Naive thymus-derived CD4-positive, alpha-beta T cell (primary cell): ENCODE data around the gene ANKRD10. TPM values are rescaled to one million over a fixed set of nuclear protein-coding genes. Genes with fewer than 3 reads are reported as not detected.

Source experiments
- ATAC-seq: fragments of 150-1000 bp; cut with Tn5 transposase; 2 replicates; pipeline ENCODE4 v1.10.0; 2021; ENCODE audit warnings: mild to moderate bottlenecking, moderate library complexity
- CTCF ChIA-PET: fragments of 350-600 bp; sonication (Branson Sonifier 250); formaldehyde crosslinking; loops from one replicate; lab custom pipeline; 2021; ENCODE audit warnings: antibody characterized with exemption; lab: Charles Lee
- POLR2A ChIA-PET: fragments of 350-600 bp; sonication (Branson Sonifier 250); formaldehyde crosslinking; loops from one replicate; lab custom pipeline; 2021; ENCODE audit warnings: antibody characterized with exemption, inconsistent platforms; lab: Charles Lee
- DNase-seq, 9 donors: peaks; one replicate each; pipeline versions ENCODE4 v3.0.0 to v3.0.0-alpha.2; 2020 to 2022; ENCODE audit warnings: mixed read lengths in 1 of 9
- H3K27ac ChIP-seq: one replicate; pipeline ENCODE4 v1.7.0; 2013; ENCODE audit warnings: mild to moderate bottlenecking, low read depth, low read length, moderate library complexity
- H3K27me3 ChIP-seq, 2 donors: one replicate each; pipeline ENCODE4 v1.7.0; 2013; ENCODE audit warnings: low read length in 2 of 2, mild to moderate bottlenecking in 2 of 2, moderate library complexity in 2 of 2; ENCODE audit not compliant: control insufficient read depth in 2 of 2, insufficient read depth in 2 of 2
- H3K36me3 ChIP-seq, 3 experiments: 1 replicate in 2 of 3; 2 replicates in 1 of 3; pipeline ENCODE4 v1.7.0; 2013; ENCODE audit warnings: low read length in 3 of 3, mild to moderate bottlenecking in 3 of 3, moderate library complexity in 1 of 3; ENCODE audit not compliant: insufficient read depth in 3 of 3, control insufficient read depth in 2 of 3
- H3K4me1 ChIP-seq, 2 donors: one replicate each; pipeline ENCODE4 v1.7.0; 2013; ENCODE audit warnings: low read length in 2 of 2, mild to moderate bottlenecking in 2 of 2, moderate library complexity in 1 of 2; ENCODE audit not compliant: control insufficient read depth in 2 of 2, insufficient read depth in 2 of 2
- H3K4me3 ChIP-seq: 2 replicates; pipeline ENCODE4 v1.7.0; 2013; ENCODE audit warnings: mild to moderate bottlenecking, low read length
- H3K9me3 ChIP-seq, 3 experiments: 1 replicate in 2 of 3; 2 replicates in 1 of 3; pipeline ENCODE4 v1.7.0; 2013; ENCODE audit warnings: low read length in 3 of 3; ENCODE audit not compliant: control insufficient read depth in 2 of 3
- H3K27ac Mint-ChIP-seq, 9 donors: one replicate each; pipeline ENCODE4 v1.8.0; 2020 to 2022; ENCODE audit warnings: mixed read lengths in 9 of 9, mild to moderate bottlenecking in 8 of 9, moderate library complexity in 5 of 9, inconsistent platforms in 2 of 9
- H3K27me3 Mint-ChIP-seq, 5 donors: one replicate each; pipeline ENCODE4 v1.8.0; 2021 to 2022; ENCODE audit warnings: mixed read lengths in 5 of 5, mild to moderate bottlenecking in 1 of 5
- H3K36me3 Mint-ChIP-seq, 5 donors: one replicate each; pipeline ENCODE4 v1.8.0; 2020 to 2022; ENCODE audit warnings: mixed read lengths in 5 of 5, mild to moderate bottlenecking in 3 of 5, inconsistent platforms in 1 of 5
- H3K4me1 Mint-ChIP-seq, 7 donors: one replicate each; pipeline ENCODE4 v1.8.0; 2020 to 2022; ENCODE audit warnings: mixed read lengths in 7 of 7, mild to moderate bottlenecking in 3 of 7, inconsistent platforms in 1 of 7
- H3K4me3 Mint-ChIP-seq, 10 donors: one replicate each; pipeline ENCODE4 v1.8.0; 2020 to 2022; ENCODE audit warnings: mild to moderate bottlenecking in 10 of 10, mixed read lengths in 10 of 10, moderate library complexity in 6 of 10, inconsistent platforms in 2 of 10
- H3K9me3 Mint-ChIP-seq, 11 donors: one replicate each; pipeline ENCODE4 v1.8.0; 2020 to 2022; ENCODE audit warnings: mixed read lengths in 11 of 11, mild to moderate bottlenecking in 4 of 11, inconsistent platforms in 1 of 11, moderate library complexity in 1 of 11
- intact Hi-C, 2 donors: fragments of 100-400 bp; cut with micrococcal nuclease; formaldehyde crosslinking; loops; one replicate each; pipeline ENCODE4 v1.15.1; 2023
- polyA plus RNA-seq, 2 donors: library from polyadenylated mRNA; unstranded; fragments of 300-500 nt; fragmentation: Illumina TruSeq; gene quantifications; one replicate each; pipeline ENCODE4 v1.2.3, GENCODE V29; 2021
- total RNA-seq, 6 experiments: library from RNA in 5 of 6; stranded (reverse) in 5 of 6; gene quantifications; 1 replicate in 5 of 6; 2 replicates in 1 of 6; pipeline ENCODE4 v1.2.3 and lab custom pipeline; 2021 to 2026

The ANKRD10 gene
- total and polyA plus RNA-seq, 7 experiments from 2014 or later = 53.2 to 155 (median 130) TPM

DNA sequence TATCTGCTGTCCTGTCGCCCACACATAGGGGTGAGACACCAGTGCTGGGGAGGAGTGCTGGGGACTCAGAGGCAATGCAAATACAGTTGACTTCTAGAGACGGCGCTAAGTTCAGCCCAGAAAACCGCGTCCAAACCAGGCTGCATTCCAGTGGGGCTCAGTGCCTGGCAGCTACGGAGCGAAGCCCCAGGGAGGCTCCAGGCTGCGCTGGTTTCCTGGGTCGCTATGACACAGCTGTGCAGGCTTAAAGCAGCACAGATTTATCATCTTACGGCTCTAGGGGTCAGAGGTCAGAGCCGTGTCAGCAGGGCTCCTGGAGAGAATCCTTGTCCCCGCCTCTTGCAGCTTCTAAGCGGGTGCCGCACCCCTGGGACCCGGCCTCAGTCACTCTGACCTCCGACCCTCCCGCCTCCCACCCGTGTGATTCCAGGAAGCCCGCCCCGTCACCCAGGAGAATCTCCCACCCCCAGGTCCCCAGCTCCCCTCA is 61.6 kb downstream of the ANKRD10 start:
- POLR2A ChIA-PET = no interaction called here
- Histone ChIP-seq H3K27me3 (peaks cover 0 to 5% of the 10 kb centered on the region in 2 donors), H3K4me3 (no peak overlapping the region), H3K27ac (no peak overlapping the region), H3K9me3 (no peaks in the 10 kb centered on the region), H3K36me3 (no peaks in the 10 kb centered on the region), H3K4me1 (no peaks in the 10 kb centered on the region)
- no peak for ATAC-seq
- H3K4me1 Mint-ChIP-seq = peaks cover 0 to 9% (median 0%) of the 10 kb centered on the region in 7 donors
- H3K36me3 Mint-ChIP-seq = peaks cover 0 to 9% (median 3%) of the 10 kb centered on the region in 5 donors
- intact Hi-C loops = no loop called here
- DNase-seq = no peak
- H3K27ac Mint-ChIP-seq = no peak overlapping the region
- peaks cover 0 to 15% (median 8%) of the 10 kb centered on the region in 11 donors for H3K9me3 Mint-ChIP-seq
- peaks cover 12 to 29% (median 18%) of the 10 kb centered on the region in 5 donors for H3K27me3 Mint-ChIP-seq
- CTCF ChIA-PET = no interaction called here
- H3K4me3 Mint-ChIP-seq = no peak overlapping the region

DNA sequence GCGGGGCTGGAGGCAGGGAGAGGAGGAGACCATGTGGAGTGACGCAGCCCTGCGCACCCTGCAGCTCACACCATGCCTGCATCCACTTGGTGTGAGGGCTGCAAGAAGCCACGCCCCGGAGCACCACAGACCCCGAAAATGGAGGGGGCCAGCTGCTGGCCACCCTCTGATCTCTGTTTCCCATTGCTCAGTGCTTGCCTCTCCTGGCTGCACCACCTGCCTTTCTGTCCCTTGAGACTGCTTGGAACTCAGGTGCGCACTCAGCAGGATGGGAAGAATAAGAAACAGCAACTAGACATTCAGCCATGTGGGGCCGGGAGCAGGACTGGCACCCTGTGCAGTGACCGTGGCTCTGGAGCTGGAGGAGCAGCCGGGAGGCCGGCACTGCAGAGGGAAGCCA is 64.0 kb downstream of the ANKRD10 start:
- intact Hi-C loops = no loop called here
- ATAC-seq (no peak), DNase-seq (no peak)
- ChIA-PET CTCF (no interaction called here), POLR2A (no interaction called here)
- H3K36me3 Mint-ChIP-seq = no peaks in the 10 kb centered on the region
- peaks cover 0 to 1% (median 0%) of the 10 kb centered on the region in 7 donors for H3K4me1 Mint-ChIP-seq
- H3K4me3 Mint-ChIP-seq = no peak overlapping the region
- peaks cover 0 to 5% of the 10 kb centered on the region in 2 donors for H3K27me3 ChIP-seq
- H3K9me3 ChIP-seq = no peaks in the 10 kb centered on the region
- peaks cover 0 to 2% (median 0%) of the 10 kb centered on the region in 11 donors for H3K9me3 Mint-ChIP-seq
- H3K27me3 Mint-ChIP-seq = peaks cover 16 to 39% (median 25%) of the 10 kb centered on the region in 5 donors
- no peaks in the 10 kb centered on the region for H3K36me3 ChIP-seq
- no peaks in the 10 kb centered on the region for H3K4me1 ChIP-seq
- no peak overlapping the region for H3K27ac Mint-ChIP-seq
- no peak overlapping the region for H3K4me3 ChIP-seq
- no peak overlapping the region for H3K27ac ChIP-seq

- peaks cover 0 to 2% (median 0%) of the 10 kb centered on the region in 11 donors for H3K9me3 Mint-ChIP-seq
- no peak overlapping the region for H3K4me3 ChIP-seq
- H3K4me3 Mint-ChIP-seq = no peak overlapping the region
- ATAC-seq (no peak), DNase-seq (no peak)
- H3K4me1 Mint-ChIP-seq = peaks cover 0 to 1% (median 0%) of the 10 kb centered on the region in 7 donors
- POLR2A ChIA-PET = interaction anchor here (0.7 kb wide), 1 partner anchor 144 kb away, joined by 3 read pairs; no protein-coding TSS in a partner anchor
- no peaks in the 10 kb centered on the region for H3K4me1 ChIP-seq
- no peak overlapping the region for H3K27ac Mint-ChIP-seq
- no peaks in the 10 kb centered on the region for H3K36me3 ChIP-seq
- CTCF ChIA-PET = no interaction called here
- intact Hi-C loops = no loop called here
- no peak overlapping the region for H3K27ac ChIP-seq
- peaks cover 25 to 46% (median 34%) of the 10 kb centered on the region in 5 donors for H3K27me3 Mint-ChIP-seq
- H3K27me3 ChIP-seq = peaks cover 0 to 5% of the 10 kb centered on the region in 2 donors
- no peaks in the 10 kb centered on the region for H3K36me3 Mint-ChIP-seq
- H3K9me3 ChIP-seq = no peaks in the 10 kb centered on the region
Measured at GRCh38 chr13:110850006-110850405, 64.9 kb downstream of the ANKRD10 start.

- DNase-seq (no peak), ATAC-seq (no peak)
- no peak overlapping the region for H3K4me3 Mint-ChIP-seq
- H3K9me3 Mint-ChIP-seq = peaks cover 0 to 10% (median 5%) of the 10 kb centered on the region in 11 donors
- ChIA-PET CTCF (interaction anchor here (0.5 kb wide), 1 partner anchor 256 kb away, joined by 4 read pairs; no protein-coding TSS in a partner anchor), POLR2A (no interaction called here)
- H3K36me3 Mint-ChIP-seq = peaks cover 0 to 6% (median 5%) of the 10 kb centered on the region in 5 donors
- H3K4me1 Mint-ChIP-seq = peaks cover 0 to 1% (median 0%) of the 10 kb centered on the region in 7 donors
- H3K27ac ChIP-seq = no peak overlapping the region
- no peaks in the 10 kb centered on the region for H3K36me3 ChIP-seq
- peaks cover 0 to 9% of the 10 kb centered on the region in 2 donors for H3K27me3 ChIP-seq
- no peaks in the 10 kb centered on the region for H3K9me3 ChIP-seq
- H3K4me1 ChIP-seq = no peaks in the 10 kb centered on the region
- no peak overlapping the region for H3K4me3 ChIP-seq
- no peak overlapping the region for H3K27ac Mint-ChIP-seq
- peaks cover 41 to 56% (median 51%) of the 10 kb centered on the region in 5 donors for H3K27me3 Mint-ChIP-seq
- intact Hi-C loops = no loop called here
Measured at GRCh38 chr13:110845520-110845919, 69.3 kb downstream of the ANKRD10 start.

DNA sequence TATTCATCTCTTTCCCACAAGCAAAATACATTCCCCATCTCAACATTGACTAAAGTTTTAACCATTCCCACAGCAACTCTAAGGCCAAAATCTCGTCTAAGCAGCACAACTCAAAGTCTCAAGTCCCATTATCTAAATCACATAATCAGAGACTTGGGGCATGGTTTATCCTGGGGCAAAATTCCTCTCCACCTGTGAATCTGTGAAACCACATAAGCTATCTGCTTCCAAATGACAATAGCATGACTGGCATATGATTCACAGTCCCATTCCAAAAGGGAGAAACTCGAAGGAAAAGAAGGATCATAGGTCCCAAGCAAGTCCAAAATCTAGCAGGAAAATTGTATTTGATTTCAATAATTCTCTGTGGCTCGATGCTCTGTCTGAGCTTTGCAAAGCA is 73.0 kb downstream of the ANKRD10 start:
- intact Hi-C loops = no loop called here
- DNase-seq (no peak), ATAC-seq (no peak)
- Histone ChIP-seq H3K36me3 (no peaks in the 10 kb centered on the region), H3K9me3 (no peaks in the 10 kb centered on the region), H3K4me1 (no peaks in the 10 kb centered on the region), H3K27me3 (peaks cover 0 to 4% of the 10 kb centered on the region in 2 donors), H3K27ac (no peak overlapping the region), H3K4me3 (no peak overlapping the region)
- ChIA-PET CTCF (interaction anchor here (0.7 kb wide), 1 partner anchor 452 kb away, joined by 3 read pairs; no protein-coding TSS in a partner anchor), POLR2A (no interaction called here)
- Mint-ChIP-seq H3K27me3 (peaks cover 31 to 53% (median 38%) of the 10 kb centered on the region in 5 donors), H3K4me1 (peaks cover 0 to 1% (median 0%) of the 10 kb centered on the region in 7 donors), H3K36me3 (peaks cover 0 to 6% (median 5%) of the 10 kb centered on the region in 5 donors), H3K9me3 (peaks cover 0 to 10% (median 5%) of the 10 kb centered on the region in 11 donors), H3K4me3 (no peak overlapping the region), H3K27ac (no peak overlapping the region)

- Mint-ChIP-seq H3K27ac (no peak overlapping the region), H3K4me1 (peaks cover 0 to 1% (median 0%) of the 10 kb centered on the region in 7 donors)
- CTCF ChIA-PET = interaction anchor here (0.7 kb wide), 1 partner anchor 452 kb away, joined by 3 read pairs; no protein-coding TSS in a partner anchor
Measured at GRCh38 chr13:110841406-110841805, 73.5 kb downstream of the ANKRD10 start.

More at GRCh38 chr13:110841406-110841805, 73.5 kb downstream of the ANKRD10 start:
- no peak overlapping the region for H3K4me3 ChIP-seq
- no peaks in the 10 kb centered on the region for H3K36me3 ChIP-seq
- H3K27me3 ChIP-seq = peaks cover 0 to 4% of the 10 kb centered on the region in 2 donors
- Mint-ChIP-seq H3K9me3 (peaks cover 0 to 10% (median 5%) of the 10 kb centered on the region in 11 donors), H3K4me3 (no peak overlapping the region), H3K27me3 (peaks cover 31 to 51% (median 34%) of the 10 kb centered on the region in 5 donors), H3K36me3 (peaks cover 0 to 6% (median 5%) of the 10 kb centered on the region in 5 donors)
- H3K27ac ChIP-seq = no peak overlapping the region
- no peaks in the 10 kb centered on the region for H3K4me1 ChIP-seq
- POLR2A ChIA-PET = no interaction called here
- DNase-seq = no peak
- intact Hi-C loops = no loop called here
- no peak for ATAC-seq
- no peaks in the 10 kb centered on the region for H3K9me3 ChIP-seq
